MCF 10A (cell line): Measurements from ENCODE around the gene TRIM39. TPM values are rescaled to one million over a fixed set of nuclear protein-coding genes. Genes with fewer than 3 reads are reported as not detected.

Source experiments
- BruUV-seq: library from RNA; stranded (reverse); fragments of 400-500 nt; replicated peaks from 2 replicates; lab custom pipeline; 2021; lab: Mats Ljungman, UMichigan
- CTCF ChIA-PET: fragments of 300-600 bp; sonication (Branson Sonifier 250); formaldehyde crosslinking; extraction: SDS; loops from one replicate; lab custom pipeline; 2021; ENCODE audit warnings: antibody characterized with exemption, inconsistent platforms; lab: Yijun Ruan, JAX
- POLR2A ChIA-PET: fragments of 300-600, 350-650 bp; sonication (Branson Sonifier 250); formaldehyde crosslinking; extraction: SDS; loops from one replicate; lab custom pipeline; 2020; ENCODE audit warnings: antibody characterized with exemption, inconsistent platforms; lab: Yijun Ruan, JAX
- DNase-seq: peaks from one replicate; pipeline ENCODE4 v3.0.0-alpha.2; 2018; ENCODE audit not compliant: unreplicated experiment
- H3K27ac Mint-ChIP-seq: one replicate; pipeline ENCODE4 v1.8.0; 2022; ENCODE audit warnings: mild to moderate bottlenecking, low read depth, mixed read lengths; ENCODE audit not compliant: unreplicated experiment
- H3K27me3 Mint-ChIP-seq: one replicate; pipeline ENCODE4 v1.8.0; 2022; ENCODE audit warnings: mixed read lengths; ENCODE audit not compliant: insufficient read depth, unreplicated experiment
- H3K36me3 Mint-ChIP-seq: one replicate; pipeline ENCODE4 v1.8.0; 2022; ENCODE audit warnings: mild to moderate bottlenecking, moderate library complexity, mixed read lengths; ENCODE audit not compliant: insufficient read depth, unreplicated experiment
- H3K4me1 Mint-ChIP-seq: one replicate; pipeline ENCODE4 v1.8.0; 2022; ENCODE audit warnings: mixed read lengths; ENCODE audit not compliant: insufficient read depth, unreplicated experiment
- H3K4me3 Mint-ChIP-seq: one replicate; pipeline ENCODE4 v1.8.0; 2022; ENCODE audit warnings: mild to moderate bottlenecking, moderate library complexity, mixed read lengths; ENCODE audit not compliant: unreplicated experiment
- H3K9me3 Mint-ChIP-seq: one replicate; pipeline ENCODE4 v1.8.0; 2022; ENCODE audit warnings: mixed read lengths; ENCODE audit not compliant: unreplicated experiment
- CTCF ChIP-seq: fragments of 200-600 bp; IDR thresholded peaks from one replicate; pipeline ENCODE4 v1.8.0; 2022; ENCODE audit warnings: antibody characterized with exemption, mild to moderate bottlenecking; ENCODE audit not compliant: unreplicated experiment
- intact Hi-C: fragments of 100-400 bp; cut with micrococcal nuclease; formaldehyde crosslinking; loops from 2 replicates; pipeline ENCODE4 v1.14.1; 2022
- total RNA-seq: library from RNA; stranded (reverse); gene quantifications from 2 replicates; pipeline ENCODE4 v1.2.3, GENCODE V29; 2022

TRIM39 gene
- total RNA-seq, 1 experiment from 2014 or later = 18.6 TPM

- no TSS peak for BruUV-seq
- Mint-ChIP-seq H3K9me3 (no peaks in the 10 kb centered on the region), H3K4me3 (peak overlapping the region; percentile 90), H3K4me1 (peaks cover 35% of the 10 kb centered on the region), H3K27ac (peak overlapping the region; percentile 98), H3K36me3 (peaks cover 33% of the 10 kb centered on the region), H3K27me3 (no peaks in the 10 kb centered on the region)
- TF ChIP-seq CTCF = no peak
- no peak for DNase-seq
- ChIA-PET POLR2A (interaction anchor here (0.6 to 4.3 kb wide), 30 partner anchors 9 to 801 kb away, joined by 3 to 59 read pairs (median 5); partner anchors contain the start of genes POLR1H, PPP1R11, RPP21 and TRIM26), CTCF (interaction anchor here (0.5 to 1.5 kb wide), 7 partner anchors 9 to 250 kb away, joined by 3 to 5 read pairs (median 3); no protein-coding TSS in a partner anchor)
- intact Hi-C loops = loop anchor here (2.0 kb wide), 2 partner anchors 107 to 223 kb away; no protein-coding TSS in a partner anchor
Observed at GRCh38 chr6:30325873-30326525, 728 bp upstream of the TRIM39 start.

GRCh38 chr6:30327232-30327746, 562 bp downstream of the TRIM39 start:
- TF ChIP-seq CTCF = no peak
- Mint-ChIP-seq H3K27me3 (no peaks in the 10 kb centered on the region), H3K9me3 (no peaks in the 10 kb centered on the region), H3K4me3 (peak overlapping the region; percentile 90), H3K27ac (peak overlapping the region; percentile 98), H3K36me3 (peaks cover 46% of the 10 kb centered on the region), H3K4me1 (peaks cover 24% of the 10 kb centered on the region)
- no TSS peak for BruUV-seq
- POLR2A ChIA-PET = interaction anchor here (0.6 to 4.3 kb wide), 19 partner anchors 10 to 555 kb away, joined by 3 to 59 read pairs (median 4); partner anchors contain the start of genes POLR1H, RPP21 and TRIM26
- CTCF ChIA-PET = interaction anchor here (0.6 to 1.0 kb wide), 2 partner anchors 12 to 23 kb away, joined by 3 to 4 read pairs; no protein-coding TSS in a partner anchor
- intact Hi-C loops = loop anchor here (2.0 kb wide), 2 partner anchors 108 to 224 kb away; no protein-coding TSS in a partner anchor
- no peak for DNase-seq

- CTCF ChIA-PET = interaction anchor here (0.7 to 1.7 kb wide), 2 partner anchors 30 to 110 kb away, joined by 3 to 5 read pairs; no protein-coding TSS in a partner anchor
- Mint-ChIP-seq H3K36me3 (peaks cover 49% of the 10 kb centered on the region), H3K27ac (no peak overlapping the region), H3K9me3 (no peaks in the 10 kb centered on the region), H3K27me3 (no peaks in the 10 kb centered on the region), H3K4me3 (no peak overlapping the region), H3K4me1 (peaks cover 20% of the 10 kb centered on the region)
- no TSS peak for BruUV-seq
- no peak for TF ChIP-seq CTCF
- DNase-seq = no peak
- intact Hi-C loops = no loop called here
- POLR2A ChIA-PET = interaction anchor here (0.6 to 0.8 kb wide), 2 partner anchors 72 to 243 kb away, joined by 3 to 5 read pairs; partner anchors contain the start of gene ABCF1
Observed at GRCh38 chr6:30328397-30328796, 1.7 kb downstream of the TRIM39 start.

GRCh38 chr6:30329331-30329730, 2.6 kb downstream of the TRIM39 start:
- BruUV-seq = no TSS peak
- no peaks in the 10 kb centered on the region for H3K27me3 Mint-ChIP-seq
- peaks cover 19% of the 10 kb centered on the region for H3K4me1 Mint-ChIP-seq
- H3K27ac Mint-ChIP-seq = no peak overlapping the region
- intact Hi-C loops = no loop called here
- H3K36me3 Mint-ChIP-seq = peaks cover 54% of the 10 kb centered on the region
- no peaks in the 10 kb centered on the region for H3K9me3 Mint-ChIP-seq
- DNase-seq = no peak
- TF ChIP-seq CTCF = no peak
- no peak overlapping the region for H3K4me3 Mint-ChIP-seq
- ChIA-PET CTCF (interaction anchor here (1.4 to 1.7 kb wide), 2 partner anchors 11 to 29 kb away, joined by 3 to 5 read pairs; no protein-coding TSS in a partner anchor), POLR2A (interaction anchor here (0.6 to 1.0 kb wide), 2 partner anchors 9 to 20 kb away, joined by 3 to 4 read pairs; no protein-coding TSS in a partner anchor)
